Adrenal gland (tissue), 12 donors: ENCODE measurements around the gene GNAQ. TPM values are rescaled to one million over a fixed set of nuclear protein-coding genes. Genes with fewer than 3 reads are reported as not detected.

Experiments
- DNase-seq, 7 donors: peaks; one replicate each; pipeline ENCODE4 v3.0.0-alpha.2; 2019 to 2020
- H3K27ac ChIP-seq, 5 donors: fragments of 200-600 bp; sonication (generic) in 4 of 5; 1 replicate in 3 of 5; 2 replicates in 2 of 5; pipeline versions ENCODE4 v1.5.1 to v1.8.0; 2016 to 2020; ENCODE audit warnings: mild to moderate bottlenecking in 1 of 5
- H3K27me3 ChIP-seq: fragments of 200-600 bp; 2 replicates; pipeline ENCODE4 v1.8.0; 2021
- H3K36me3 ChIP-seq, 2 donors: fragments of 200-600 bp; replicated peaks in 1 of 2; 1 replicate in 1 of 2; 2 replicates in 1 of 2; pipeline versions ENCODE4 v1.5.1 to v1.8.0; 2018 to 2022
- H3K4me1 ChIP-seq, 2 donors: fragments of 200-600 bp; replicated peaks in 1 of 2; 1 replicate in 1 of 2; 2 replicates in 1 of 2; pipeline versions ENCODE4 v1.5.1 to v1.8.0; 2018 to 2021
- H3K4me3 ChIP-seq, 4 donors: fragments of 200-600 bp; sonication (generic) in 3 of 4; one replicate each; pipeline ENCODE4 v1.5.1; 2016 to 2018
- H3K9me3 ChIP-seq, 3 donors: fragments of 200-600 bp; sonication (generic) in 1 of 3; replicated peaks in 1 of 3; 1 replicate in 2 of 3; 2 replicates in 1 of 3; pipeline versions ENCODE4 v1.5.1 to v1.8.0; 2016 to 2021
- POLR2A ChIP-seq, 2 donors: fragments of 450-650 bp; IDR thresholded peaks; one replicate each; pipeline ENCODE4 v1.6.1; 2017; ENCODE audit warnings: antibody characterized with exemption in 2 of 2, mild to moderate bottlenecking in 2 of 2, moderate library complexity in 1 of 2
- WGBS, 4 donors: extraction: QIAGEN DNeasy Blood & Tissue Kit in 2 of 4; methylation state at CpG; one replicate each; pipeline versions ENCODE4 v1.1.5 to v1.1.7; 2013 to 2017; 5-methylcytosine and 5-hydroxymethylcytosine counted together
- intact Hi-C, 2 donors: fragments of 100-400 bp; cut with DNase I; formaldehyde crosslinking; loops; one replicate each; pipeline versions ENCODE4 v1.14.1 to v1.15.0; 2022 to 2023
- polyA plus RNA-seq, 3 donors: library from polyadenylated mRNA; stranded (reverse); fragments of 200-250 nt in 2 of 3; fragments of 350-450 nt in 1 of 3; fragmentation: Illumina TruSeq in 1 of 3; extraction: RNeasy Lipid Tissue Mini Kit (QIAGEN cat#74804) in 1 of 3; gene quantifications; one replicate each; pipeline ENCODE4 v1.2.3, GENCODE V29; 2013 to 2014
- total RNA-seq, 9 donors: library from RNA; depleted of rRNA in 4 of 9; stranded (reverse); fragments of >200 nt in 4 of 9; fragments of 120-200 nt in 1 of 9; fragmentation: NEBNext Ultra II Directional in 1 of 9; extraction: Animal tissue kit (Norgen Biotek cat#: 25700) in 1 of 9; gene quantifications; one replicate each; pipeline versions ENCODE4 v1.1.0 to v1.2.4, GENCODE V29; 2013 to 2023
- TF ChIP-seq, protein P1 (sequence below), 6 experiments: fragments of 450-650 bp in 4 of 6; fragments of 200-600 bp in 2 of 6; sonication (generic) in 1 of 6; IDR thresholded peaks; 1 replicate in 5 of 6; 2 replicates in 1 of 6; pipeline versions ENCODE4 v1.5.1 to v1.8.0; 2016 to 2021; ENCODE audit warnings: antibody characterized with exemption in 6 of 6, mild to moderate bottlenecking in 2 of 6, moderate library complexity in 1 of 6
- donor health status: healthy with polysubstance abuse.
- donor health status: Bipolar disorder and iron deficiency.
- donor health status: DM: yes; HTN: yes; CAD: no.
- donor health status: DM: no; HTN: no; CAD: no.
- donor health status: DM: no; HTN: no; CAD: no.
- donor health status: DM: yes; HTN: yes; CAD: no.

GNAQ gene
- total and polyA plus RNA-seq, 12 donors = 15.8 to 71.7 (median 45.1) TPM

DNA sequence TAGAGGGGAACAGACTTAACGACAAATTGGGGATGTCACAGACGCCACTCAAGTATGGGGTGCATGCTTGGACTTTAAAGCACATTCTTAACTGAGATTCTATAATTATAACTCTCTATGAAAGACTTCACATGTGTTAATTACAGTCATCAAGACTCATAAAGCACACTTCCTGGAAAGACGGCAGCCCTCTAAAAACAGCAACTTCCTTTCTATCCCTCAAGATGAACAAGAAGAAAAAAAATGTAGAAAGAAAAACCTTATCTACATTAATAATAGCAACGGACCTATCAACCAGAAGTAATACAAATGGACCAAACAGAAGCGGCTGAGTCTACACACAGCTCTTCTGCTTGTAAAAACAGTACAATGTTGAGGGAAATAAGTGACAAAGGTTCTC lies 21.2 kb downstream of the GNAQ start:
- peaks cover 18 to 52% of the 10 kb centered on the region in 2 donors for H3K4me1 ChIP-seq

DNA sequence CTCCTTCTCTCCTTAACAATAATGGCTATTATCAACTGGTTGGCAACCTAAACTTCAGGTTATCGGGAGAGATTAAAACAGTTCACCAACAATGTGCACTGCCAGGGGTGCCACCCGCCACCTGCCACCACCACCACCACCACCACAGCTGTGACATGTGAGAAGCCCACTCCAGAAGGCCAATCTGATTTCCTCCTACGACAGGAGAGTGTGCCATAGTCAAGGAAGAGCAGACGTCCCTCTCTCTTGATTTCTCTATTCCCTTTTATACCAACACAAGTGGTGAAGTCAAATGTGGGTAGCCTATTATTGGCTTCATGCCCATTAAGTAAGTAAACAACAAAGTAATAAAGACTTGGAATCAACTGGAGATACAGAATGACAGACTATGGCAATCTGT lies 22.4 kb downstream of the GNAQ start:
- WGBS, 4 donors = 79 to 89% (median 87%) methylated on average over 4 of the region's 4 CpGs
- H3K27ac ChIP-seq = no peak overlapping the region
- peaks cover 18 to 52% of the 10 kb centered on the region in 2 donors for H3K4me1 ChIP-seq
- H3K4me3 ChIP-seq = no peak overlapping the region
- no peak for DNase-seq
- H3K9me3 ChIP-seq = no peaks in the 10 kb centered on the region
- TF ChIP-seq, protein P1, sequence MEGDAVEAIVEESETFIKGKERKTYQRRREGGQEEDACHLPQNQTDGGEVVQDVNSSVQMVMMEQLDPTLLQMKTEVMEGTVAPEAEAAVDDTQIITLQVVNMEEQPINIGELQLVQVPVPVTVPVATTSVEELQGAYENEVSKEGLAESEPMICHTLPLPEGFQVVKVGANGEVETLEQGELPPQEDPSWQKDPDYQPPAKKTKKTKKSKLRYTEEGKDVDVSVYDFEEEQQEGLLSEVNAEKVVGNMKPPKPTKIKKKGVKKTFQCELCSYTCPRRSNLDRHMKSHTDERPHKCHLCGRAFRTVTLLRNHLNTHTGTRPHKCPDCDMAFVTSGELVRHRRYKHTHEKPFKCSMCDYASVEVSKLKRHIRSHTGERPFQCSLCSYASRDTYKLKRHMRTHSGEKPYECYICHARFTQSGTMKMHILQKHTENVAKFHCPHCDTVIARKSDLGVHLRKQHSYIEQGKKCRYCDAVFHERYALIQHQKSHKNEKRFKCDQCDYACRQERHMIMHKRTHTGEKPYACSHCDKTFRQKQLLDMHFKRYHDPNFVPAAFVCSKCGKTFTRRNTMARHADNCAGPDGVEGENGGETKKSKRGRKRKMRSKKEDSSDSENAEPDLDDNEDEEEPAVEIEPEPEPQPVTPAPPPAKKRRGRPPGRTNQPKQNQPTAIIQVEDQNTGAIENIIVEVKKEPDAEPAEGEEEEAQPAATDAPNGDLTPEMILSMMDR (IDR thresholded peaks at IDR 0.05) = no peak
- TF ChIP-seq POLR2A (IDR thresholded peaks at IDR 0.05) = no peak
- intact Hi-C loops = no loop called here
- H3K36me3 ChIP-seq = no peaks in the 10 kb centered on the region
- H3K27me3 ChIP-seq = no peaks in the 10 kb centered on the region

More for the DNA sequence above, 21.2 kb downstream of the GNAQ start:
- intact Hi-C loops = no loop called here
- TF ChIP-seq POLR2A (IDR thresholded peaks at IDR 0.05) = no peak
- TF ChIP-seq, protein P1 (IDR thresholded peaks at IDR 0.05) = no peak
- peak overlapping the region in 2 of 5 donors; percentile 44 to 47 for H3K27ac ChIP-seq
- no peak overlapping the region for H3K4me3 ChIP-seq
- no peak for DNase-seq
- 58 to 74% (median 65%) methylated on average over 5 of the region's 5 CpGs for WGBS, 4 donors
- H3K27me3 ChIP-seq = no peaks in the 10 kb centered on the region
- H3K9me3 ChIP-seq = no peaks in the 10 kb centered on the region
- no peaks in the 10 kb centered on the region for H3K36me3 ChIP-seq

DNA sequence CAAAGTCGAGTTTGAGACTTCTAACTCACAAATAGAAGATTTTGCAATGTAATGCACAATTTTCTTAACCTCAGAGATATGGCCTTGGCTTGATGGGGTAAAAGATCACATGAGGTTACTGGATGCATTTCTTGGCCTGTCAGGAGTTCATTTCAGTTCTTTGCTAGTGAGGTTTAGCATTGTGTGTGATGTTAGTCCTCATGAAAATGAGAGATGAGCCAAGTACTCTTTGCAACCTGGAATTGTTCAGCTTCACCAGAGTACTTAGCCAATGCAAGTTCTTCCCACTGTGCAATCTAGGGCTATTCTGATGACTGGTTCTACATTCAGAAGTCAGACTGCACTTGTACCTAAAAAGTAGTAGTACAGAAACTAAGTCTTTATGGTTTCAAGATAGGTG lies 24.9 kb downstream of the GNAQ start:
- DNase-seq = no peak
- peak overlapping the region in 1 of 5 donors; percentile 18 for H3K27ac ChIP-seq
- TF ChIP-seq, protein P1 (IDR thresholded peaks at IDR 0.05) = no peak
- no peak for TF ChIP-seq POLR2A (IDR thresholded peaks at IDR 0.05)

DNA sequence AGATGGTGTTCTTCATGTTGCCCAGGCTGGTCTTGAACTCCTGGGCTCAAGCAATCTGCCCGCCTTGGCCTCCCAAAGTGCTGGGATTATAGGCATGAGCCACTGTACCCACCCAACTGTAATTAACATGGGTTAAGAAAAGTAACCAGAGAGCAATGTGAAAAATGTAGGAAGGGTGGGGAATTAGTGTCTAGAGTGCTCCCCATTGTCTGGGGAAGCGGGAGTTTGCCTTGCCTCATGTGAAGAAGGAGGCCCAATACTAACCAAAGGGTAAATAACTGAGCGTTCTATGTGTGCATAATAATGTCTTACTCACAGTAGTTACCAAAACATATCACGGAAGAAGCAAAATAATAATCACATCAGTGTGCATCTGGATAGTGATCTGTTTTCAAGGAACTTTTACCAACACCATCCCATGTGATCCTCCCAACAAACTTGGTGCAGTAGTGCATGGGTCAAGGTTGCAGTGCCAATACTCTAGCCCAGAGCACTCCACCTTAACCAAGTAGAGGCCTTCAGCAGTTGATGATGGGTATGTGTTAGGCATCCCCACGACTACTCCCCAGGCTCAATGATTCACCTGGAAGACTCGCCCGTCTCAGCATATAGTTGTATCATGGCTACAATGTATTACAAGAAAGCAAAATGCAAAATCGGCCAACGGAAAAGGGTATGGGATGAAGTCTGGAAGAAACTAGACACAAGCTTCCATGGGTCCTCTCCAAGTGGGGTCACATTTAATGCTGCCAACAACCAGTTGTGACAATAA lies 26.2 kb downstream of the GNAQ start:
- TF ChIP-seq, protein P1 (IDR thresholded peaks at IDR 0.05) = no peak
- no peak for TF ChIP-seq POLR2A (IDR thresholded peaks at IDR 0.05)
- H3K4me3 ChIP-seq = no peak overlapping the region
- no peaks in the 10 kb centered on the region for H3K27me3 ChIP-seq
- no peaks in the 10 kb centered on the region for H3K36me3 ChIP-seq
- intact Hi-C loops = no loop called here
- no peak overlapping the region for H3K27ac ChIP-seq
- H3K4me1 ChIP-seq = peaks cover 29 to 52% of the 10 kb centered on the region in 2 donors
- no peaks in the 10 kb centered on the region for H3K9me3 ChIP-seq
- DNase-seq = no peak
- WGBS, 4 donors = 91 to 96% (median 93%) methylated on average over 9 of the region's 9 CpGs

More for the DNA sequence above, 24.9 kb downstream of the GNAQ start:
- Histone ChIP-seq H3K4me1 (peaks cover 26 to 59% of the 10 kb centered on the region in 2 donors), H3K4me3 (no peak overlapping the region), H3K27me3 (no peaks in the 10 kb centered on the region), H3K36me3 (no peaks in the 10 kb centered on the region), H3K9me3 (no peaks in the 10 kb centered on the region)
- WGBS, 4 donors = 13 to 22% (median 17%) methylated on average over 1 of the region's 1 CpG
- intact Hi-C loops = no loop called here
